BLaER1 (cell line): ENCODE results near the gene F5.

ENCODE experiments used
- H3K27ac ChIP-seq: shearing (Covaris generic); formaldehyde crosslinking; 2 replicates; pipeline ENCODE4 v1.8.1; 2022
- H3K27me3 ChIP-seq: shearing (Covaris generic); formaldehyde crosslinking; 2 replicates; pipeline ENCODE4 v1.8.1; 2022
- H3K36me3 ChIP-seq: shearing (Covaris generic); formaldehyde crosslinking; 2 replicates; pipeline ENCODE4 v1.8.1; 2022
- H3K4me1 ChIP-seq: shearing (Covaris generic); formaldehyde crosslinking; 2 replicates; pipeline ENCODE4 v1.8.1; 2022
- H3K4me2 ChIP-seq: shearing (Covaris generic); formaldehyde crosslinking; 2 replicates; pipeline ENCODE4 v1.8.1; 2022
- H3K4me3 ChIP-seq: shearing (Covaris generic); formaldehyde crosslinking; 2 replicates; pipeline ENCODE4 v1.8.1; 2022
- H3K9ac ChIP-seq: shearing (Covaris generic); formaldehyde crosslinking; 2 replicates; pipeline ENCODE4 v1.8.1; 2022
- H3K9me3 ChIP-seq: shearing (Covaris generic); formaldehyde crosslinking; 2 replicates; pipeline ENCODE4 v1.8.1; 2022
- H4K20me1 ChIP-seq: shearing (Covaris generic); formaldehyde crosslinking; 2 replicates; pipeline ENCODE4 v1.8.1; 2022
- Cebpa-rat ChIP-seq: shearing (Covaris generic); IDR thresholded peaks from 2 replicates; pipeline ENCODE4 v1.8.1; 2022

F5 gene

GRCh38 chr1:169495046-169495775 lies 91.1 kb downstream of the F5 start:
- no peak overlapping the region for H3K4me3 ChIP-seq
- H3K27ac ChIP-seq: no peak overlapping the region
- TF ChIP-seq Cebpa-rat: no peak
- no peaks in the 10 kb centered on the region for H3K9me3 ChIP-seq
- no peaks in the 10 kb centered on the region for H3K36me3 ChIP-seq
- no peaks in the 10 kb centered on the region for H3K27me3 ChIP-seq
- H3K4me1 ChIP-seq: no peaks in the 10 kb centered on the region
- no peak overlapping the region for H3K4me2 ChIP-seq
- no peaks in the 10 kb centered on the region for H4K20me1 ChIP-seq
- no peak overlapping the region for H3K9ac ChIP-seq

GRCh38 chr1:169494343-169494742 lies 91.9 kb downstream of the F5 start:
- Histone ChIP-seq H3K4me3 (no peak overlapping the region), H3K9ac (no peak overlapping the region), H4K20me1 (no peaks in the 10 kb centered on the region), H3K4me1 (no peaks in the 10 kb centered on the region), H3K9me3 (no peaks in the 10 kb centered on the region), H3K27ac (no peak overlapping the region), H3K4me2 (no peak overlapping the region), H3K27me3 (no peaks in the 10 kb centered on the region), H3K36me3 (no peaks in the 10 kb centered on the region)
- TF ChIP-seq Cebpa-rat: no peak

GRCh38 chr1:169493251-169493650 lies 93.0 kb downstream of the F5 start:
- Histone ChIP-seq H3K9ac (no peak overlapping the region), H3K4me1 (no peaks in the 10 kb centered on the region), H3K9me3 (no peaks in the 10 kb centered on the region), H3K4me2 (no peak overlapping the region), H4K20me1 (no peaks in the 10 kb centered on the region), H3K36me3 (no peaks in the 10 kb centered on the region), H3K27me3 (no peaks in the 10 kb centered on the region), H3K27ac (no peak overlapping the region), H3K4me3 (no peak overlapping the region)
- TF ChIP-seq Cebpa-rat: no peak

- Histone ChIP-seq H3K9me3 (no peaks in the 10 kb centered on the region), H3K4me2 (no peak overlapping the region), H4K20me1 (no peaks in the 10 kb centered on the region), H3K27me3 (no peaks in the 10 kb centered on the region), H3K9ac (no peak overlapping the region), H3K4me3 (no peak overlapping the region), H3K4me1 (peaks cover 3% of the 10 kb centered on the region), H3K27ac (no peak overlapping the region), H3K36me3 (no peaks in the 10 kb centered on the region)
- TF ChIP-seq Cebpa-rat: no peak
These were observed 94.4 kb downstream of the F5 start for GRCh38 chr1:169491845-169492281.

GRCh38 chr1:169488157-169488556 lies 98.1 kb downstream of the F5 start:
- Histone ChIP-seq H3K27me3 (no peaks in the 10 kb centered on the region), H3K9ac (no peak overlapping the region), H3K36me3 (no peaks in the 10 kb centered on the region), H4K20me1 (0 out of 2 replicates have a peak, but pooled peaks cover 4% of the 10 kb centered on the region), H3K4me1 (peaks cover 30% of the 10 kb centered on the region), H3K4me2 (no peak overlapping the region), H3K27ac (no peak overlapping the region), H3K9me3 (no peaks in the 10 kb centered on the region), H3K4me3 (no peak overlapping the region)
- no peak for TF ChIP-seq Cebpa-rat

- H3K27me3 ChIP-seq: no peaks in the 10 kb centered on the region
- H4K20me1 ChIP-seq: 0 out of 2 replicates have a peak, but pooled peaks cover 4% of the 10 kb centered on the region
- H3K36me3 ChIP-seq: no peaks in the 10 kb centered on the region
- no peak overlapping the region for H3K4me3 ChIP-seq
- H3K9me3 ChIP-seq: no peaks in the 10 kb centered on the region
- no peak overlapping the region for H3K4me2 ChIP-seq
- H3K4me1 ChIP-seq: peaks cover 30% of the 10 kb centered on the region
- TF ChIP-seq Cebpa-rat: no peak
- no peak overlapping the region for H3K9ac ChIP-seq
- H3K27ac ChIP-seq: no peak overlapping the region
These were observed 98.7 kb downstream of the F5 start for GRCh38 chr1:169487561-169487960.

- Histone ChIP-seq H3K4me3 (no peak overlapping the region), H3K4me2 (peak overlapping the region; percentile 93), H3K27me3 (no peaks in the 10 kb centered on the region), H4K20me1 (0 out of 2 replicates have a peak, but pooled peaks cover 4% of the 10 kb centered on the region), H3K9ac (no peak overlapping the region), H3K36me3 (no peaks in the 10 kb centered on the region), H3K9me3 (no peaks in the 10 kb centered on the region), H3K4me1 (peaks cover 30% of the 10 kb centered on the region), H3K27ac (no peak overlapping the region)
- no peak for TF ChIP-seq Cebpa-rat
These were observed 99.1 kb downstream of the F5 start for GRCh38 chr1:169487133-169487532.

- Histone ChIP-seq H3K4me2 (peak overlapping the region; percentile 93), H3K9me3 (no peaks in the 10 kb centered on the region), H3K36me3 (no peaks in the 10 kb centered on the region), H3K4me1 (peaks cover 30% of the 10 kb centered on the region), H3K9ac (peak overlapping the region; percentile 68), H3K27me3 (no peaks in the 10 kb centered on the region), H3K4me3 (peak overlapping the region; percentile 83), H4K20me1 (0 out of 2 replicates have a peak, but pooled peaks cover 4% of the 10 kb centered on the region), H3K27ac (0 out of 2 replicates have a peak overlapping the region, but pooled peaks have one; percentile 53)
- TF ChIP-seq Cebpa-rat: no peak
These were observed 99.8 kb downstream of the F5 start for GRCh38 chr1:169486281-169487051.

GRCh38 chr1:169485431-169486280 lies 100.6 kb downstream of the F5 start, which contains the start of gene SLC19A2:
Gene SLC19A2 (minus strand): TSS chr1:169485944. CDS start chr1:169485766, 178 bp downstream.
- Histone ChIP-seq H3K4me2 (peak within 1 kb of the TSS; percentile 93), H3K36me3 (no peaks in the 10 kb centered on the region), H3K4me3 (peak within 1 kb of the TSS; percentile 83), H3K9me3 (no peaks in the 10 kb centered on the region), H3K27me3 (no peaks in the 10 kb centered on the region), H4K20me1 (0 out of 2 replicates have a peak, but pooled peaks cover 4% of the 10 kb centered on the region), H3K27ac (peak within 1 kb of the TSS; percentile 70), H3K4me1 (peaks cover 30% of the 10 kb centered on the region), H3K9ac (peak within 1 kb of the TSS; percentile 83)
- no peak for TF ChIP-seq Cebpa-rat
